Retina (tissue), 1 donor: Measurements from ENCODE around the gene PDIA2.
A peak's percentile ranks its signal among the peaks of the same experiment; 100 is the strongest.
"Not testable (repeated sequence)": the region's sequence is repeated elsewhere in the genome, so short reads cannot be mapped to it uniquely, and the experiment has no call there.

Experiments used
- DNase-seq: peaks from one replicate; pipeline ENCODE4 v3.0.0-alpha.2; 2016

The PDIA2 gene

DNA sequence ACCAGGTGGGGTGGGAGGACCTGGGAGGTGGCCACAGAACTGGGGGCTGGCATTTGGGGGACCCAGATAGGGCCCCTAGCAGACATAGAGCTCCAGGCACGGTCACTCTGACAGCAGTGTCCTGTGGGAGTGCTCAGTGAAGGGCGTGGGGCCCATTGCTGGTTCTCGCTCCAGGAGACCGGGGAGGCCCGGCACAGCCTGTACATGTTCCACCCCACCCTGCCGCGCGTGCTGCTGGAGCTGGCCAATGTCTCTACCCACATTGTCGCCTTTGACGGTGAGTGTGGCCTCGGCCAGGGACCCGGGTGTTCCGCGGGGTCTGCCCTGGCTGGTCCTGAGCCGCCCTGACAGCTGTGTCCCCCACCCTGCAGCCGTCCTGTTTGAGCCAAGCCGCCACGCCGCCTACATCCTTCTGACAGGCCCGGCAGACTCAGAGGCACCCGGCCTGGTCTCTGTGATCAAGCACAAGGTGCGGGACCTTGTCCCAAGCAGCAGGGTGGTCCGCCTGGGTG is 18.5 kb upstream of the PDIA2 start:
- no peak for DNase-seq

DNA sequence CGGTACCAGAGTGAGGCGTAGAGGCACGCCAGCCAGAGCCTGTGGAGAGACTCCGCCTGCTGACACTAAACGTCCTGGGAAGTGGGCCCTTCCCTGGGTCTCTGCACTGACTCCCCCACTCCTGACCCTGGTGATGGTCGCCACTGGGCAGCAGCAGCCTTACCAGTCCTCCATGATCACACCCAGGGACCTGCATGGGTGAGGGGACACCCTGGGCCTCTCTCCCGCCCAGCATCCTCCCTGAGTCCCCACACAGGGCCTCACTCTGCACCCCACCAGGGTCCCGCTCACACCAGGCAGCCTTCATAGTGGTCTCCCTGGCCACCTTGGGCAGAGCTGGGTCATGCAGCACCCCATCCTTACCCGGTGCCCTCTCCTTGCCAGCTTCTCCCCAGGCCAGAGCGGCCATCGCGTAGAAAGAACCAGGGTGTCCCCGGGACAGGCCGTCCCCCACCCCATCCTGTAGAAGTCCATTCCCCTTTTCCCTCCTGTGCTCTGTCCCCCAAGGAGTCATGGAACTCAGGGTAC is 17.9 kb upstream of the PDIA2 start:
- no peak for DNase-seq

DNA sequence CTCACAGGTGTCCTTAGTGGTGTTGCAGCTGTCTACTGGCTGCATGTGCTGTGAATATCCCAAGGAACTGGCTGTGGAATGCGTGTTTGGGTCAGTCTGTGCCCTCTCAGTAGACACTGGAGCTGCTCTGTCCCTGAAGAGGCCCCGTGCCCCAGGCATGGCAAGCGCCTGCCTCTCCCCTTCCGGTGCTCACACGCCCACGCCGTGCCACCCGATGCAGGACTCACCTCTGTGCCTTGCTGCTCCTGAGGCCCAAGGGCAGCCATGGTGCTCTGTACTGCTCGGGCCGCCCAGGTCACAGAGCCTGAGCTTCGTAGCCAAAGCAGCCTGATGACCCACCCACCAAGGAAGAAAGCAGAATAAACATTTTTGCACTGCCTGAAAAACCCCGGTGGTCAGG is 17.3 kb upstream of the PDIA2 start:
- DNase-seq, result no peak

DNA sequence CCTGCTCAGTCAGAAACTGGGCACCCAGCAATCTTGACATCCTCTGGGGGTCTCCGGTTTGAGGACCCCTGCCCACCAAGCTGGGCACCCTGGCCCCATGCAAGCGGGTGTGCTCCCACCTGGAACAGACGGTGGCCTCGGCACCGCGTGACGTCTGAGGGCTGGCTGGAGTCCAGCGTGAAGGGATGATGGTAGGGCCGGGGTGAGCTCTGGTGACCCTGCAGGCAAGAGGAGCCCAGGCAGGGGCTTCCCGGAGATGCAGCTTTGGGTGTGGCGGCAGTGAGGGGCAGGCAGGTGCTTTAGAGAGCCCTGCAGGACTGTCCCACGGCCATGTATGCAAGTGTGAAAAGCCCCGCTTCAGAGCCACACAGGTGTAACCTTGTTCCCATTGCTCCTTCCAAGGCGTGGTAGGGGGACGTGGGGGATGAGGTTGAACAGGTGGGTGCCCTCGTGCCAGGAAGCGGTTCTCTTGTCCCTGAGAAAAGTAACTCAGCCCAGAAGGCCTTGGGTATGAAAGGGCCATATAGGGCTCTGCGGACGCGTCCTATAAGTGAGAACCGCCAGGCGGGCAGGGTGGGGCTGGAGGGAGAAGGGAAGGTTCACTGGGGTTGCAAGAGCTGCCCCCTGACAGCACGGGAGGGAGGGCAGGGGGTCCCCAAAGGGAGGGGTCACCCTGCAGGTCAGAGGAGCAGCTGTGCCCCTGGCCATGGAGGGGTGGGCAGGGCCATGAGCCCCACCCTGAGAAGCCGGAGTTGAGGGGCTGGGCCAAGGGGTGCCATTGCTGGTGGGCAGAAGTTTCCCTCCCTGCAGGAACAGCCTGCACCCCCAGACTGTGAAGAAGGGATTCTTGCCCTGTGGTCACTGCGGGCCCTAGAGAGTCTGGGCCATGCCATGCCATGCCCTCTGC is 16.5 kb upstream of the PDIA2 start:
- DNase-seq, result no peak

DNA sequence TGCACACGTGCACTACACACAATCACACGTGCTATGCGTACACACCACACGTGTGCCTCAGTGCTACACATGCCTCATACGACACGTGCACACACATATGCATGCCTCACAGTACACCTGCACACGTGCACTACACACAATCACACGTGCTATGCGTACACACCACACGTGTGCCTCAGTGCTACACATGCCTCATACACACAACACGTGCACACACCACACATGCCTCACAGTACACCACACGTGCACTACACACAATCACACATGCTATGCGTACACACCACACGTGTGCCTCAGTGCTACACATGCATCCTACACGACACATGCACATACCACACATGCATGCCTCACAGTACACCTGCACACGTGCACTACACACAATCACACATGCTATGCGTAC is 15.4 kb upstream of the PDIA2 start:
- DNase-seq, result not testable (repeated sequence)

DNA sequence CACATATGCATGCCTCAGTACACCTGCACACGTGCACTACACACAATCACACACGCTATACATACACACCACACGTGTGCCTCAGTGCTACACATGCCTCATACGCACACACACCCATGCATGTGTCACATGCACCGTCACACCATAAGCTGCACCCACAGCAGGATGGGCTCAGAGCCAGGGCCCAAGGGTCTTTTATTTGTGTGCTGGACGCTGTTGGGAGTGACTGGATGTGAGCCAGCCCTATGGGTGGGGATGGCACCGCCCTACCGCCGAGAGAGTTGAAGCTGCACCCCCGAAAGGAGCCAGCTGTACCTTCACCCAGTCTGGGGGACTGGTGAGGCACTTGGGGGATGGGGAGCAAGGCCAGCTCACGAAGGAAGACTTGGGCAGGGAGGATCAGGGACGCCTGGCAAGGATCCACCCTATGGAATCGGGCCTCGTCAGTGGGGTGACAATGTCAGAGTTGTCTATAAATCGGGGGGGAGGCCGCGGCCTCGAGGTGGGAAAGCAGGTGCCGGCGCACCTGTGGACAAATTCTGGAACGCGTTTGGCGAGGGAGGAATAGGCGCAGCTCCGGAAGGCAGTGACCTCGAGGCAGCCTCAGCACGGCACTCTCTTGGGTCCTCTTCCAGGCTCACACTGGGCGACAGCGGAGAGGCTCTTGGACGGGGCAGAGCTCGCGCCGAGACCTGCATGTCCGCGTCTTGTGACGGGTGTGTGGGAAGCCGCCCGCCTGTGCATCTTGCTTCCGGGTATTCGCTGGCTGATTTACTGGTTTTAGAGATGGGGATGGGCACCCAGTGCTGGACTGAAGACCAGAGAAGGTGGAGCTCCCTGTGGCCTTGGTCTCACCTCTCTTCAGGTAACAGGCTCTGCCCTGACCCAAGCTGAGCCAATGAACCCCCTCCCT is 14.6 kb upstream of the PDIA2 start:
- DNase-seq, result no peak

DNA sequence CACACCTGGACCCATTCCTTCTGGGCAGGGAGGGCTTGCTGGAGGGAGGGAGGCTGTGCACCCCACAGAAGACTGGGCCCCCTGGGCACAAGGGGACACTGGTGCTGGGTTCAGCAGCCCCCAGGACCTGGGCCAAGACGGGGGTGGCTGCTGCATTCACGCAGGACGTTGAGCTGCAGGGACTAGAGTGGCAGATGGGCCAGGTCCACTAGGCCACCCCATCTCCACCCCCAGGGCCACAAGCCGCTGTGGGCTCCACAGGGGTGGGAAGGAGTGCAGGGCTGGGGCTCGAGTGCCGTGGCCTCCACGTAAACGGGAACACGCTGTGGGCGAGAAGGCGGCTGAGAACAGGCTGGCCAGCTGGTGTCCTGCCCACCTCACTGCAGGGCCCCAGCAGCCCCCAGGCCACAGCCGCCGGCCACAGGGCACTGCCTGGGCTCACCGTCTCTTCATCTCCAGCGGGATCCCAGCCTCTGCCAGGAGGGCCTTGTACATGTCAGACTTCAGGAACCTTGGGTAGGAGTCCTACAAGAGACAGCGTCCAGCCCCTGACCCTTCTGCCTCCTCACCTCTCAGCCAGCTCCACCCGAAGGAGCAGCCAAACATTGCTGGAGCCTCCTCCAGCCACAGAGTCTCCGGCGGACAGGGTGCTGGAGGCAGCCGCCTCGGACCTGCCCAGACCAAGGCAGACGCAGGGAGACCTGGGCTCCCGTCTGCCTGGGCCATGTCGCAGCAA is 13.7 kb upstream of the PDIA2 start:
- DNase-seq, result no peak

DNA sequence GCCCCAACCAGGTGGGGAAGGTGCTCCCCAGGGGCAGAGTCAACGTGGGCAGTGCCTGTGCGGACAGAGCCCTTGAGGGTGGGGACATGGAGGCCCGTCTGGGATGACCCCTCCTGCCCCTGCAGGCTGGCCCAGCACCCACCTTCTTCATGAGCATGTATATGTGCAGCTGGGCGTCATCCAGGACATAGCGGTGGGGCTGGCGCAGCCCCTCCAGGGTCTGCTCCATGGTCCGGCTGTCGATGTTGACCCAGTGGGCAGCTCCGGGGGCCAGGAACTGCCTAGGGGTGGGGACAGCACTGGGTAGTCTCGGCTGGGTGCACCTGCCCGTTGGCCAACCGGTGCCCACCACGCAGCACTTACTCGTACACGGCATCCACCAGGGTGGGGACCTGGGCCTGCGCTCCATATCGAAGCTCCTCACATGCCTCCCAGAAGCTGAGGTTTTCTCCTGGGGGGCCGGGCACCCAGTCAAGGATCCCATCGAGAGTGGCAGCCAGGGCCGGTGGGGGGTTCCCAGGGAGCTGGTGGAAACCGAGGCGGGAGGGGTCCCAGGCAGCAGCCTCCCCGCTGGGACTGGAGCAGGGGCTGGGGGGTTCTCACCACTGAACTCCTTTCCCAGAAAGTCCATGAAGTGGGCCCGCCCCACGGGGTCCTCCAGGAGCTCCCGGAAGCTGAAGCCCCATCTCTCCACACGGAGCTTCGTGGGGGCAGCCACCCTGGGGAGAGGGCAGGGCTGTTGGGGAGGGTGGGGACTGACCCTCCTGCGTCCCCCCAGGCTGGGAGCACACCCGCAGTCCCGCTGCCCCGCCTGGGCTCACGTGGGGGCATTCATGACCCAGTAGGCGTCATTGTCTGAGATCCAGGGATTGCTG is 12.3 kb upstream of the PDIA2 start:
- no peak for DNase-seq

DNA sequence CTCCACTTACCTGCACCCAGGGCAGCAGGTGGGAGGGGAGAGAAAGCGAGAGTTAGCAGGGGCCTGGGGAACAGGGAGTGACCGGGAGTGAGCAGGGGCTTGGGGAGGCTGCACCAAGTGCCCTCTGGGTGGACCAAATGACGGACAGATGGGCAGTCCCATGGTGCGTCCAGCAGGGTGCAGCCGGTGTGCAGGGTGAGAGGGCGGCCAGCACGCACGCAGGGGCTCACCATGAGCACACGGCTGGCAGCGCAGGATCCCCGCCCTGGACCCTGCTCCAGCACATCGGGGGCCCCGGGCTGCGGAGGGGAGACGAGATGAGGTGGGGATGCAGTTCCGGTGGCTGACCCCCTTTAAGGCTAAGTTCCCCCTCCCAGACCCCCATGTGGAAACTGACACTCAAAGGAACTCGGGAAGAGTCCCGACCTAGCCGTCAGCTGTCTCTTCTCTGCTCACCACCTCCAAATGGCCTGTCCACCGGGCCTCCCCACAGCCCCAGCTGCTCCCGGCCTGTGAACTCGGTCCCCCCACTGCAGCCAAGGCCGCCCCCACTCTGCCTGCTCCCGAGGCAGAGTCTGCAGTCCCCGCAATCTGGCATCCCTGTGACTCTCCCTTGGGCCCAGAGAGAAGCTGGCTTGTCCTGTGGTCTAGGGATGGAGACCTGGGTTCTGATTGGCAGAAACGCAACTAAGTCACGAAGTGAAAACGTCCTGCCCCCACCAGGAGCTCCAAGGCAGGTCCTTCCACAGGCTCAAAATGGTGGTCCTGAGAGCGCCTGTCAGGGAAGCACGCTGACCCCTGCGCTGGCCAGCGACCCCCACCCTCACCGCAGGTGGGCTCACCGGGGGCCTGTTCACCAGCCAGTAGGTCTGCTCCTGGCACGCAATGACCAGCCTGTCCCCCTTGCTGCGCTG is 10.1 kb upstream of the PDIA2 start:
- no peak for DNase-seq

DNA sequence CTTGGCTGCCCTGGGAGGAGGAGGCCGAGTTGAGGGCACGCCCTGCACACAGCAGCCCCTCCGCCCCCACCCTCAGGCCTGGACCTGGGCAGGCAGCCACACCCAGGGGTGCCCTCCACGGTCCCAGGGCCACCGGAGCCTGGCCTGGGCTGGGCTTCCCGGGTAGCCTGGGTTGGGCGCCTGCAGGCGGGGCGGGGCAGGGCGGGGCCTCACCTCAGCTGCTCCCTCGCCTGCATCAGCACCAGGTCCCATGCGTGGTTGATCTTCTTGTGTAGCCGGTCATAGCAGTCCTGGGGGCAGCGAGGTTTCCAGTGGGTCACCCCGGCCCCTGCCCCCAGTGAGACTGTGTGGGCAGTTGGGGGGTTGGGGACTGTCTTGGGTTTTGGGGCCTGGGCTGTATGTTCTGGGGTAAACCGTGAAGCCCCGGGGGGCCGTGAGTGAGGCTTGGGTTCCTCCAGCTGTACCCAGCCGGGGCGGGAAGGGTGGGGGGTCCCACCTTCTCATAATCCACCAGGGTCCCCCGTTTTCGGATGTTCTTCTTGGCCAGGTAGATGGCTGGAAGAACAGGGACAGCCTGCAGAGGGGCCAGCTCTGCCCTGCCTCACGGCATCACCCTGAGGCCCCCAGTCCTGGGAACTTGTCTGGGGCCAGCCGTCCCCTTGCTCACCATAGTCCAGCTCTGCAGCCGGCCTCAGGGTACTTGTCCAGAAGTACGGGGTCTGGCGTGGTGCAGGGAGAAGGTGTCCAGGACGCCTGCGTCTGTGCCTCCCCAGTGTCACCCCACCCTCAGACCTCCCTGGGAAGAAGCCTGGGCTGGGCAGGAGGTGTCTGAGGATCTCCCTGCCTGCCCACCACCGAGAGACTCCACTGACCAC is 9.2 kb upstream of the PDIA2 start:
- DNase-seq, result no peak

DNA sequence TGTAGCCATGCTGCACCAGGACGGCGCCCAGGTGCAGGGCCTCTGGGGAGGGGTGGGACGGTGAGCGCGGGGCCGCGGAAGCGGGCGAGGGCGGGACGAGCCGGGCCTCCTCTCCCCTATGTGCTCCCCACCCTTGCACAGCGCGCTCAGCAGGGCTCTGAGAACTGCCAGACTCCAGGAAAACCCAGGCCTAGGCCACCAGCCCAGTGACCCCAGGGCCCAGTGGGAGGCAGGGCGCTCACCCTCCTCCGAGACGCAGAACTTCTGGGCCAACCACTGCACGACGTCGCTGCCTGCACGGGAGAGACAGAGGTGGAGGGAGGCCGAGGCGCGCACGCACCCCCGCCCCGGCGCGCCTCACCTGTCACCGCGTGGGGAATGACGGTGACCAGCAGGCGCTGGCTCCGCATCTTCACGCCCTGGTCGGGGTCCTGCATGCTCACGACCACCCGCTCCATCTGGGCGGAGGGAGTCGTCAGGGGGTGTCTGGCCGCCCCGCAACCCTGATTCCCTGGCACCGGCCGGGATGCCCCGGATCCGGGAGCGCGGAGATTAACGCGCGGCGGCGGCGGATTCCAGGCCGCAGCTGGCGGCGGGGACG is 7.8 kb upstream of the PDIA2 start:
- peak; percentile 73 for DNase-seq

DNA sequence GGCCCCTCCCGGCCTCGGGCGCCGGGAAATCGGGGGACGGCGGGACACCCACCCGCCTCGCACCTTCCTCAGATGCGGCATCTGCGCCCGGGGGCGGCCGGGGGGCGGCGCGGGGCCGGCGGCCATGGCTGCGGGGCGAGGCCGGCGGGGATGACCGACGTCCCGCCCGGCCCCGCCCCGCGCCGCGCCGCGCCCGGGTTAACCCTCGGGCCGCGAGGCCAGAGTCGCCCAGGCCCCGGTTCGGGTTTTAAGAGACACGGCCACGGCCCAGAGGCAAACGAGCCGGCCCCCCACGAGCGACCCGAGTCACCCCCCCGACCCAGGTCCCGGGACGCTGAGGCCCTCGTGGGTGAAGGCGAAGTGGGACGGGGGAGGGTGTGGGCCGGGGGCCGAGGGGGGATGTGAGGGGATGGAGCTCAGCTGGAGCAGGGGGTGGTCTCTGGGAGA is 7.2 kb upstream of the PDIA2 start, which contains the start of gene RGS11:
RGS11 (minus strand) TSS at position 159 of the 447 bp plus-strand sequence; CDS start at position 126, 33 bp downstream.
- no peak for DNase-seq

DNA sequence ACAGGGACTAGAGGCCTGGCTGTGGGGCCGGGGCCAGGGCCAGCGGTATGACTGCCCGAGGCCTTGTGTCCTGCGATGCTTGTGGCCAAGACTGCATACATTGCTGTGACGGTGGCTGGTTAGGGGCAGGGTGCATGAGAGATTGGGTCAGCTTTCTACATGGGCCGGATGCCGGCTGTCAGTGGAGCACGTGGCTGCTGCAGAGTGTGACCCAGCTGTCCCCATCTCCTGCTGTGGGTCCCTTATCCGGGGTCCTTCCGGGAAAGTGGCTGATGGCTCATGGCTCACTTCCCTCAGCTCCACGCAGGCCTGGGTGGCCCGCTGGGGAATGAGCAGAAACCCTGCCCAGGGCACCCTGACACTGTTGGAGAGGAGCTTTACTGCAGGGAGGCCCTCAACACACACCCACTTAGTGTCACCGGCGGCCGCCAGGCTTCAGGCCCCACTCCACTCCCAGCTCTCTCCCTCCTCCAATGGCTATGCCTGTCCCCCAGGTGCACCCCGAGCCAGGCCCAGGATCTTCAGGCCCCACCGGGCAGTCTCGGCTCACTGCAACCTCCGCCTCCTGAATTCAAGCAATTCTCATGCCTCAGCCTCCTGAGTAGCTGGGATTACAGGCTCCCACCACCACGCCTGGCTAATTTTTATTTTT is 6.4 kb upstream of the PDIA2 start:
- DNase-seq, result peak; percentile 40

DNA sequence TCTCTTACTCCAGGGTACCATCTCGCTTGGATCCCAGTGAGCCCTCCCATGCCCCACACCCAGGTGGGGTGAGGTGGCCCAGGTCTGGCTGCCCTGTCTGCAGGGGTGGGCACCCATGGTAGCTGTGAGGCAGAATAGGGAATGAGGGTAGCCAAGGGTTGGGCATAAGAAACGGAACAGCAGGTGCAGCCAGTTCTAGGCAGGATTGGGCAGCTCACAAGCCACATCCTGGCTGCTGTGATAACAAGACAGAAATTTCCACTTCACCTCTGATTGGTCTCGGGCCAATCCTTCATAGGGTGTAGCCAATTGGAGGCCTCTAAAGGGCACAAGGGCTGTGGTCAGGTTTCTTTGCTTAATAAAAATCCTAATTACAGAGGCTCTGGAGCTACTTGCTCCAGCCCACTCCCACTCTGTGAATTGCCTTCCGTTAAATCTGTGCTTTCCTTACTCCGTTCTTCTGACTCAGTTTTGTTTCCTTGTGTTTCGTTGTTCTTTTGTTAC is 4.0 kb upstream of the PDIA2 start:
- no peak for DNase-seq

DNA sequence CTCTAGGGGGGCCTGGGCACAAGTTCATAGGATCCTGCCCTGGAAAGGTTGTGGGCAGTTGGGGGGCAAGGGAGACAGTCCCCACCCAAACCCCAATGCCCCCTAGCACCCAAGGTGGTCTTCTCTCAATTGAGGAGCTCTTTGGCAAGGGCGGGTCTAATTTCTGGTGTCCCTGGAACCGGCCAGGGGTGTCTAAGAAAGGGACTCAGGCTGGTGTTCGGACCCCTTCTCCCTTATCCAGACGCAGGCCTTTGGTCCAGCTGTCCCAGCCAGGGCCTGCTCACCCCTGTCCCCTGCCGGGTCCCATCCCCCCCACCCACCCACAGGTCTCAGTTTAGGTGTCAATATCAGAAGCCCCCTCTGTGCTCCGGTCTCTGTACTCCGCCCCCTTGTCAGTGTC is 3.4 kb upstream of the PDIA2 start:
- no peak for DNase-seq

DNA sequence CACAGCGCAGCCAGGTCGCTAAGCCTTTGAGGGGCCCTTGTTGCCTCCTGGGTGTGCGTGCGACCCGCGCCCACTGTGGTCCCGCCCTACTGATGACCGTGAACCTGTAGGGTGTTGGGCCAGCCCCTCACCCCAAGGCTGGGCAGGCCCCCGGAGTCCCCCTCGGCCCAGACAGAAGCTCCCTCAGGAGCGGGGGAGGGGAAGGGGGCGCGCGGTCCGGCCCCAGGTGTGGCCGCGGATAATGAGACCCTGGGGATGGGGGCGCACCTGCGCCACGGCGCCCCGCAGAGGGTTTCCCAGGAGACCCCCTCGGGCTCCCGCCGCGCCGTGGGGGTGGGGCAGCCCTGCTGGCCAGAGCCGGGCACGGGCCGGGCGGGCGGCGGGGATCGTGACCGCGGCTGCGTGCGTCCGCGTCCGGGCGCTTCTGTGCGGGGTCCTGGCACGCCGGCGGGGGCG is 2.9 kb upstream of the PDIA2 start:
- DNase-seq, result peak; percentile 38

DNA sequence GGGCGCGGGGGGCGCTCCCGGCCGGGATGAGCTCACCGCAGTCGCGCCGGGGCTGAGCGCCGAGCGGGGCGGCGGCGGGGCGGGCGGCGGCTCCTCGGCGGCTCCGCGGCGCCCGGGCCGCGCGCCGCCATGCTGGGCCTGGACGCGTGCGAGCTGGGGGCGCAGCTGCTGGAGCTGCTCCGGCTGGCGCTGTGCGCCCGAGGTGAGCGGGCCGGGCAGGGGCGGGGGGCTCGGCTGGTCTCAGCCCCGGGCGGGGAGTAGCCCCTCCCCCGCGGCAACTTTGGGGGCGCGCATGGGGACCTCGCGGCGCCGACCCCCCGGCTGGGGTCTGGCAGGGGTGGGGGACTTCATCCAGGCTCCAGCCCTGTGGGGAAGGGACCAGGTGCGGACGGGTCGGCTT is 2.4 kb upstream of the PDIA2 start, which contains the start of gene ARHGDIG:
ARHGDIG (plus strand) TSS at position 40 of the 400 bp plus-strand sequence; CDS start at position 130, 90 bp downstream.
- no peak for DNase-seq
